ENCODE results near the gene OR2A1. TPM values are rescaled to one million over a fixed set of nuclear protein-coding genes. Genes with fewer than 3 reads are reported as not detected.
"Not testable (repeated sequence)": the region's sequence is repeated elsewhere in the genome, so short reads cannot be mapped to it uniquely, and the experiment has no call there.

The OR2A1 gene
- total RNA-seq, 2 donors from 2014 or later: 0.28 TPM; not detected in 1

DNA sequence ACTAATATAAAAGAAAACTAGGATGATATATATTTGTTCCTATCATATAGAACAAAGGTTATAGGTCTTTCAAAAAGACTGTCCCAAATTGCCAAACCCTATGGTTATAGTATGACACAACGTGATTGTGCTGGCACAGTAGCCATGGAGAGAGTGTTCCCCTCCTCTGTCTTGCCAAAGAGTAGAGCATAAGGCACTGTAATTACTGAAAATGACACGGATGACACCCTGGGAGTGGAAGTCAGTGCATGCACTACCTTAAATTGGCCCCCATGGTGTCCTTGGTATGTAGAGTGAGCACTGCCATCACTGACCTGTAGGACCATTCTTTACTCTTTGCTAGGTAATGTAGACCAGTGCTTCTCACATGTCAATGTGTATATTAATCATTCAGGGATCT is 7.1 kb upstream of the OR2A1 start:
- not testable (repeated sequence) for H3K27me3 ChIP-seq; H3K9me3 ChIP-seq; H3K36me3 ChIP-seq; DNase-seq (ENCODE audit: low spot score); H3K4me3 ChIP-seq; H3K4me1 ChIP-seq; H3K27ac ChIP-seq

DNA sequence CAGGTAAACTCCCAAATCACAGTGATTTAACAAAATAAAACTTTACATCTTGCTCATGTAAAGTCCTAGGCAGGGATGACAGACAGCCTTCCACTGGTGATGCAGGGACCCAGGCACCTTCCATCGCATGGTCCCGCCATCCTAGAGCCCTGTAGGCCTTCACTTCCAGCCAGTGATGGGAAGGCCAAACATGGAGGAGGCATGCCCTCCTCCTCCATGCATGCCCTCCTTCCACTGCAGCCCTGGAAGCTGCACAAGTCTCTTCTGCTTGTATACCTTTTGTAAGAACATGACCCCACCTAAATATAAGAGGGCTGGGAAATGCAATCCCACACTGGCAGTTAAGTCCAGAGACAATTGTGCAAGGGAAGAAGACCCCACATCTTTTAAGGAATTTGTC is 2.5 kb upstream of the OR2A1 start:
- DNase-seq (ENCODE audit: low spot score); H3K9me3 ChIP-seq; H3K4me1 ChIP-seq; H3K36me3 ChIP-seq; H3K27ac ChIP-seq; H3K27me3 ChIP-seq; H3K4me3 ChIP-seq: not testable (repeated sequence)

DNA sequence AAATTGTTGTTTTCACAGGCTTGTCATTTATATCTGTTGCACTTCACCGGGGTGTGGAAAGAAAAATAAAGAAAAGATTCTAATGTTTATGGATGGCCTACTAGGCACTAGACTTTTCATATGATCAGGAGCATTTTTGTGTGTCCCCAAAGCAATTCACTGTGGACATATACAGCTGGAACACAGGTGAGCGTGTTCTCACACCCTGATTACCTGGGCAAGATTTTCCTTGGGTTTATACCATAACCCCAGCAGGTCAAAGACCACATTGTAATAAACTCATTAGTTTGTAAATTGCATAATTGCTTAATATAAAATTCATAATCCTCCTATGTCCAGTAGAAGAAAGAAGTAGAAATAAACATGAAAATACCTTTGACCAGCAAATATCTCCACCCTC is 1.0 kb upstream of the OR2A1 start:
- not testable (repeated sequence) for H3K9me3 ChIP-seq; DNase-seq (ENCODE audit: low spot score); H3K36me3 ChIP-seq; H3K4me1 ChIP-seq; H3K4me3 ChIP-seq; H3K27me3 ChIP-seq; H3K27ac ChIP-seq

DNA sequence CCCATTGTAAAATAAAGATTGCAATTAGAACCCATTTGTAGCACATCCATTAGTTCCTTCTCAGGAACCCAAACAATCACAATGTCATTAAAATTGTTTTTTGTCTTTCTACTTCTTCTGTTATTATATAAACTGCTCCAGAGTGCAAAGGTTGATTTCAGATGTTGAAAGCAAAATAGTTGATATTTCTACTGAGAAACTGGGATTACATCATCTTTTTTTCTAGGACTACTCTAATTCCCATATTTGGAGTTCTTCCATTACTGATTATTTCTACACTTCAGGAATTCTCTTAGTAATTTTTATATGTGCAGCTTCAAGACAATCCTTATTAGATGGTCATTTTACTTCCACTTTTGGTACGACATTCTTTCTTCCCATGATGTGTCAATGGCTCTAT is 5.3 kb downstream of the OR2A1 start:
- not testable (repeated sequence) for H3K27me3 ChIP-seq; H3K4me1 ChIP-seq; H3K4me3 ChIP-seq; H3K36me3 ChIP-seq; DNase-seq (ENCODE audit: low spot score); H3K9me3 ChIP-seq; H3K27ac ChIP-seq

DNA sequence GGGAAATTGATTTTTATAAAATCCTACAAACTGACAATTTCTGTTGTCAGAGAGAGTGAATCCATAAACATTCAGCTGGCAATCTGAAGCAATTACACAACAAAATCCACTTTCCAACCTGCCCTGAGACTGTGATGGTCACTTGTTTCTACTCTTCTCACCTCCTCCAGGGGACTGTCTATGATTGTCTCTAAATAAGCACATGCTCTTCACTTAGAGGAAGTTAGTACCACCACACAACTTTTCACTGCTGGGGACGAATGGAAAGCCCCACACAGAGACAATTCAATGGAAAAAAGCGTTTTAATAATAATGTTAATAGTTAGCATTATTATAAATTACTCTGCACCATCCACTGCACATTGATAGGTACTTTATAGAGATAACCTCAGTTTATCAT is 7.3 kb downstream of the OR2A1 start:
- not testable (repeated sequence) for H3K9me3 ChIP-seq; H3K27me3 ChIP-seq; DNase-seq (ENCODE audit: low spot score); H3K4me3 ChIP-seq; H3K27ac ChIP-seq; H3K4me1 ChIP-seq; H3K36me3 ChIP-seq

DNA sequence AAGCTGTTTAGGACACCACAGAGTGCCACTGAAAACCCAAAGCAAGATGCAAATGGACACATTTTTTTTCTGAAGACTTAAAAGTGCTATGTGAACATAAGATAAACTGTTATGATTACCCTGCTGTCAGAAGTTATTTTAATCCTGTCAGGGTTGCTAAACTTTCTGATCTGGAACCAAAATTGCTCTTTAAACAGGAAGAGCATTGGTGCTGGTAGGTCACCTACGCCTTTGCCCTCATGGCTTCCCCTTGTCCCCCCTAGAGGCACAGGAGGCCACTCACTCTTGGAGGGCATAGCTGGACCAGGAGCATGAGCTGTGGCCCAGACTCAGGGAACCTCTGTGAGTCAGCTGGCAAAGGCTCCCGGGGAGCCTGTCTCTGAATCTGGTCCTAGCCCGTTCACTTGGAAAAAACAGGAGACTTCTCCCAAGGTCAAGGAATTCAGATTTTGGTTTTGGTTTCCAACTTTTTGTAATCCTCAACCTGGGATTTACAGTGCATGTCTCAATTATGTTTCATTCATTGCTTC is 9.5 kb downstream of the OR2A1 start:
- H3K4me1 ChIP-seq; H3K4me3 ChIP-seq; H3K9me3 ChIP-seq; DNase-seq (ENCODE audit: low spot score); H3K27me3 ChIP-seq; H3K36me3 ChIP-seq; H3K27ac ChIP-seq: not testable (repeated sequence)

DNA sequence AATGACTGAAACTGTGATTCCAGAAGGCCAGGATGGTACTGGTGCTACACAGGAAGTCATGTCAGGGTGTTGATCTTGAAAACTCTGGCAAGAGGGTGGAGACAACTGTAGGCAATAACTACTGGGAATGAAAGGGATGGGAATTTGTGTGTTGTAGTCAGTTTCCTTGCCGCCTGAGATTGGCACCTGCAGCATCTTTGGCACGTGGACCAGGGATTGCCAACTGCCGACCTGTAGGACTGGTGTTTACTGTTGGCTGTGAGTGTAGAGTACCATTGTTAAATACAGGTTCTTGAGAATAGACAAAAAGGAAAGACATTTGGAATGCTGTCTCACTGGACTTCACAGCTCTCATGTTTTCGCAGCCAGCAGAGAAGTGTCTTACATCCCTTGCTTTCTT is 11.1 kb downstream of the OR2A1 start:
- not testable (repeated sequence) for H3K27ac ChIP-seq; H3K4me1 ChIP-seq; DNase-seq (ENCODE audit: low spot score); H3K4me3 ChIP-seq; H3K27me3 ChIP-seq; H3K36me3 ChIP-seq; H3K9me3 ChIP-seq

DNA sequence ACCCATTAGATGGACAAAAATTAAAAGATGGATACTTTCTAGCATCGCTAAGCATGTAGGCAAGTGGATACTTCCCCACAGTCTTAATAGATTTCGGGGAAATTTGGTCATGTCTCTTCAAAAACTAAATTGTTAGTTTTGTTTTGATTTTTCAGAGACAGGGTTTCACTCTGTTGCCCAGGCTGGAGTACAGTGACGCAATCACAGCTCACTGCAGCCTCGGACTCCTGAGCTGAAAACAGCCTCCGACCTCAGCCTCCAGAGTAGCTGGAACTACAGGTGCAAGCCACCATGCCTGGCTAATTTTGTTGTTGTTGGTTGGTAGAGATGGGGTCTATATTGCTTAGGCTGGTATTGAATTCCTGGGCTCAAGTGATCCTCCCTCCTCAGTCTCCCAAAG is 13.6 kb downstream of the OR2A1 start:
- not testable (repeated sequence) for H3K4me1 ChIP-seq; H3K27me3 ChIP-seq; DNase-seq (ENCODE audit: low spot score); H3K4me3 ChIP-seq; H3K9me3 ChIP-seq; H3K27ac ChIP-seq; H3K36me3 ChIP-seq

DNA sequence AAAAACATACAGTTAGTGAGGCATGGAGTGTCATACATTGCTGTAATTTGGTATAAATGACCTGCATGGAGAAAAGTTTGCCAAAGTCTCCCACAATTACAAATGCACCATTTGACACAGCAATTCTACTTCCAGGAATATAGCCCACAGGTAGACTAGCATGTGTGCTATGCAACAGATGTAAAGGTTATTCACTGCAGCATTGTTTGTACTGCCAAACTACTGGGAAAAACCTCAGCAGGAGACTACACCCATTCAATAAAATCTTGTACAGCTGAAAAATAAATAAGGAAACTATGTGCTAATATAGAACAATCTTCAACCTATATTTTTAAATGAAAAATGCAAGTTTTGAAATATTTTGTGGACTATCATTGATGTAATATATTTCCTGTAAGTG is 17.8 kb downstream of the OR2A1 start:
- not testable (repeated sequence) for H3K4me3 ChIP-seq; H3K27me3 ChIP-seq; DNase-seq (ENCODE audit: low spot score); H3K9me3 ChIP-seq; H3K36me3 ChIP-seq; H3K27ac ChIP-seq; H3K4me1 ChIP-seq

DNA sequence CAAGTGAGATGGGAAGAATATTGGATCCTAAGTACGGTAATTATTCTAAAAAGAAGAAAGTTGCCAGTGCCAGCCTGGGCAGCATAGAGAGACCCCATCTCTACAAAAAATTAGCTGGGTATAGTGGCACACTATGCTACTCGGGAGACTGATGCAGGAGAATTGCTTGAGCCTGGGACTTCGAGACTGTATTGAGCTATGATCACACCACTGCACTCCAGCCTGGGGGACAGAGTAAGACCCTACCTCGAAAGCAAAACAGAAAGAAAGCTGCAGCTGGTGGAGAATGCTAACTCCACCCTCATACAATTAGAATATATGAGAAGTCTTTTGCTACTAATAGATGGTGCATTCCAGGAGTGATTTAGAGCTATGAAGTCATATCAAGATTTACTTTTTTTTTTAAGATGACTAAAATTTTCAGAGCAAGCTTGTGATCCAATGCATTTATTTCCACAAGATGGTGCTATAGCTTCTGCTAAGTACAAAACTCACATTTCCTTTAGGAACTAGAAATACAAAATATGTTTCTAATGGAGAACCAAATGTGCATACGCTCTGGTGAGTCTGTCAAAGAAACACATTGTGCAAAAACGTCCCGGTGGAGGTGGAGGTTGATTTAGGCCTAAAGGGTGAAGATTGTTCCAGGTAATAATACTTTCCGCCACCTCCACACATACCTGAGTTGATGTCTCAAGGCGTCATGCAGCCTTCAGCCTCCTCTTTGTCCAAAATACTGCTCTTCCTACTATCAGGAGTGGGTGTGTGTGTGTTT is 19.2 kb downstream of the OR2A1 start:
- not testable (repeated sequence) for H3K4me3 ChIP-seq; H3K27me3 ChIP-seq; H3K4me1 ChIP-seq; H3K27ac ChIP-seq; H3K36me3 ChIP-seq; DNase-seq (ENCODE audit: low spot score); H3K9me3 ChIP-seq

DNA sequence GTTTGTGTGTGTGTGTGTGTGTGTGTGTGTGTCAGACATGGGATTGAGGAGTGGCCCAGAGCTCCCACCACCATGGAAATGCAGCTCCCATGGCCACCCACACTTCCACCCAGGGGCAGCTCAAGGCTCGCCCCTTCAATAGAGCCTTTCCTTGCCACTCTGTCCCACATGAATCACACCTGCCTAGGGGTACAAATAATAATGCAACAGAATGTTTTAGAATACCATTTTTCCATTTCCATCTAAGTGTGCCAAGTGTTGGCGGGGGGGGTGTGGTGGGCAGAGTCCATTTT is 19.7 kb downstream of the OR2A1 start:
- not testable (repeated sequence) for H3K9me3 ChIP-seq; H3K36me3 ChIP-seq; H3K4me1 ChIP-seq; H3K27ac ChIP-seq; DNase-seq (ENCODE audit: low spot score); H3K27me3 ChIP-seq; H3K4me3 ChIP-seq

DNA sequence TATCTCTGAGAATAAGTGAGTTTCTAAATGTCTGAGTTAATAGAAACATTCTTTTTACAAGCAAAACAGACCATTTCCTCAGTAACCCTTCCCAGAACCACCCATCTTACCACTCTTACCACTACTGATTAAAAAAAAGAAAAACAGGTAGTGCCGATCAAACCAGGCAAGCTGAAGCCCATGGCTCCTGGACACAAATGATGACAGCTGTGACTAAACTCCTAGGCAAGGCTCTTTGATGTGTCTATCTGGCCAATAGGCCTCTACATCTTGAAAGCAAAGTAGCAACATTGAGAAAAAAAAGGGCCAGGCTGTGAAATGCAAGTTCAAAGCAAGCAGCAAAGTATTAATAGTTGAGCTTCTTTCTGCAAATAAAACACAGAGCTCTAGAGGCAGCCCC is 36.4 kb downstream of the OR2A1 start:
- not testable (repeated sequence) for H3K36me3 ChIP-seq; DNase-seq (ENCODE audit: low spot score); H3K4me1 ChIP-seq; H3K9me3 ChIP-seq; H3K27me3 ChIP-seq; H3K27ac ChIP-seq; H3K4me3 ChIP-seq

DNA sequence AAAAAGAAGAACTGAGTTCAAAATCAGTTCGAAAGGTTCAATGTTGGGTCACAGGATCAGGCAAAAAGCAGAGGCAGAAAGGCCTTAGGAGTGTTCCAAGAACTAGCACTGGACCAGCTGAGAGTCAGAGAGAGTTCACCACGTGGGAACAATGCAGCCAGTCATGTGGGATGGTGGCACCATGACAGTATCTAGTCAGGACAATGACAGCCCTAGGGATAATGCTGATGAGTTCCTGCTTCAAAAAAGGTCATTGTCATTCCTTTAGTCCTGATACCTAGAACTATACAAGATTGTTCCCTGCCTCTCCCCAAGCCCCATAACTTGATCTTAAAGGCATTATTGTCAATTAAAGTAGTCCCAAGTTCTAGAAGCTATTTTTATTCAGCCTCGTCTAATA is 39.4 kb downstream of the OR2A1 start:
- not testable (repeated sequence) for DNase-seq (ENCODE audit: low spot score); H3K36me3 ChIP-seq; H3K4me1 ChIP-seq; H3K4me3 ChIP-seq; H3K27ac ChIP-seq; H3K9me3 ChIP-seq; H3K27me3 ChIP-seq

DNA sequence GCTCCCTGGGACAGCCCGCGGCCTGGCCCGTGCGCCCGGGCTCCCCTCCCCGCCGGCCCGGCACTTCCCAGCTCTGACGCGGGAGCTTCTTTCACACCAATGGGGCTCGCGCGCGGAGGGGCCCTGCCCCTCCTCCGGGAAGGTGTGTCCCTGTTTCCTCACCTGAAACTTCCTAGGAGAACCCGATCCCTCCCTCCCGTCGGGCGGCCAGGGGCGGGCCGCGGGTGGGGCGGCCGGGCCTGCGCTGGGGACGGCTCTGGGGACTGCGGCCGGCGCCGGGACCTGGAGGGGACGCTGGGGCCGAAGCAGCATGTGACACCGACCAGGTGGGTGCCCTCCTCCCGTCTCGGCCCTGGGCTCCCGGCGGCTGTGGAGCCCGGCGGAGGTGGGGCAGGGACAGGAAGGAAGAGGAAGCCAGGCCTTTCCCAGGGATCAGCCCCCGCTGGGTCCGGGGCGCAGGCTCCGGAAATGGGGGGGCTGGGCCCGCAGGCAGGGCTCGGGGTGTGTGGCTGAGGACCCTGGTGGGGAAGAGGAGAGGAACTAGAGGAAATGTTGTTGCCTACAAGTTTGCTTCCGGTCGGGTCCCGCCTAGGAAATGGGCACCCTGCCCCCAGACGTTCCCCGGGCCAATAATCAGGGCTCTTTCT is 43.1 kb downstream of the OR2A1 start, which contains the start of gene ARHGEF5:
Gene ARHGEF5 (plus strand): TSS at position 227 of the 647 bp plus-strand sequence. CDS start 7,268 bp downstream, outside the sequence.
- not testable (repeated sequence) for H3K36me3 ChIP-seq; H3K4me1 ChIP-seq; H3K27me3 ChIP-seq; H3K9me3 ChIP-seq; DNase-seq (ENCODE audit: low spot score); H3K4me3 ChIP-seq; H3K27ac ChIP-seq

DNA sequence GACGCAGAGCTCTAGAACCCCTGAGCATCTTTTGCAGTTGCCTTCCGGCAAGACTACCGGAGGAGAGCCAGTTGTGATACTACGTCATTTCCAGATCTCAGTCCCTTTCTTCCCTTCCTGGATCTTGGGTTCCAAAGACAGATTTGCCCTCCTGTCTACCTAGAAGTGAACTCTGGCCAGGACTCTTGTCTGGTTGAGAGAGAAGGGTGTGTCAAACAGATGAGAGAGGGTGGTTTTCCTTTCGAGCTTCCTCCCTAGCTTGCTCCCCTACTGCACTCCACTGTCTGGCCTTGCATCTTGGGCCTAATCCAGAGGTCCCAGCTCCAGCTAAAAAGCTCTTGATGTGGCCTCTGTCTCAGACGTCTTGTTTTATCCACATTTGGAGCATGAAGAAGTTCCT is 44.0 kb downstream of the OR2A1 start:
- H3K36me3 ChIP-seq; H3K27me3 ChIP-seq; H3K9me3 ChIP-seq; H3K4me3 ChIP-seq; H3K4me1 ChIP-seq; DNase-seq (ENCODE audit: low spot score); H3K27ac ChIP-seq: not testable (repeated sequence)

All from right atrium auricular region (tissue), 2 donors.